Measurements from ENCODE around the gene GOLGB1.

The GOLGB1 gene

DNA sequence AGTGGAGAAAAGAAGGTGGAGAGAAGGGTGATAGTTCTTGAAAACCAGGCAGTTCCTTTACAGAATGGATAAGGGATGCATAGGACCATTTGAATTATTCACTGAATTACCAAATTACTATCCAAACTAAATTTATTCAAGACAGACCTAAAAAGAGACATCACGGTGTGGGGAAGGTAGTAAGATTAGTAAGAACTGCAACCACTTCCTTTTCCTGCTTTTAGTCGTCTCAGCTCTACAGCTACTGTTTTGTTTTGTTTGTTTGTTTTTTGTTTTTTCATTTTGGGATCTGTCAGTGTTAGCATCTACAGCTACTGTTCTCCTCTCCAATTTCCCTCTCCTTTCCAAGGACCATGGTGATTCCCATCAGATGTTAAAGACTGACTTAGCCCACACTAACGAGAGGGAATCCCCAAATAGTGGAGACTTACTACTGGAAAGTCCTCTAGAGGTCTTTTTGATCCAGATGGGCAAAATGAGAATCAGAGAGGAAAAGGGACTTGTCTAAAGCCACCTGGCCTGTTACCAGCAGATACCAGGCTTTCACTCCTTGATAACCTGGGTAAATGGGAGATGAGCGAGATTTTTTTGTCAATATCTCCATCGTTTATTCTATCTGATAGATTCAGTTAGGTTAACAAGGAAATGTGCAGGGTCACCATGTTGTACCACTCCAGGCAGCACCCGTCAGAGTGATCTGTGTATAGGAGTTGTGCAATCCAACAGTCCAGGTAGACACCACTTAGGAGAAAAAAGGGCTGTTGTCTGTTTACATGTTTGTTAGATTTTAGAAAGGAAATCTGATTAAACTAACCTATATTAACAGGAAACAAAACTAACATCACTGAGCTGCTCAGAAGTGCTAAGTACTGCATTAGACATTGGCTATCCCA, 94.8 kb downstream of the GOLGB1 start:
- Histone ChIP-seq H3K9me3 (ENCODE audit: control insufficient read depth, insufficient read depth, low read depth, low read length) (no peaks in the 10 kb centered on the region), H3K36me3 (ENCODE audit: control insufficient read depth, insufficient read depth, low read length) (no peaks in the 10 kb centered on the region), H3K27me3 (ENCODE audit: control insufficient read depth, insufficient read depth, low read length) (no peaks in the 10 kb centered on the region), H3K9ac (ENCODE audit: low read length) (no peak overlapping the region), H3K27ac (ENCODE audit: low read depth, low read length) (no peak overlapping the region; the same call in 1 of the 2 replicates), H3K4me1 (ENCODE audit: control insufficient read depth, insufficient read depth, low read length) (no peaks in the 10 kb centered on the region), H3K4me3 (ENCODE audit: low read depth, low read length) (no peak overlapping the region)

DNA sequence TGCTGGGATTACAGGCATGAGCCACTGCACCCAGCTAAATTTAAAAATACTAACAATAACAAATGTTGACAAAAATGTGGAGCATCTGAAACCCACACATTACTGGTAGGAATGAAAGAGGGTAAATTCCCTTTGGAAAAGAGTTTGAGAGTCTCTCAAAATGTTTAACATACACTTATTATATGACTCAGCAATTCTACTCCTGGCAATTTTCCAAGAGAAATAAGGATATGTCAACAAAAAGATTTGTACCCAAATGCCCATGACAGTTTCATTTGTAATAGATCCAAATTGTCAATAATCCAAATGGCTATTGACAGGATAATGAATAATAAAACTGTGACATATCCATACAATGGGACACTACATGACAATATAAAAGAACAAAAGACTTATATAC, 97.9 kb downstream of the GOLGB1 start:
- H3K9ac ChIP-seq (ENCODE audit: low read length), result no peak overlapping the region
- H3K4me3 ChIP-seq (ENCODE audit: low read depth, low read length), result no peak overlapping the region
- no peaks in the 10 kb centered on the region for H3K27me3 ChIP-seq (ENCODE audit: control insufficient read depth, insufficient read depth, low read length)
- no peak overlapping the region for H3K27ac ChIP-seq (ENCODE audit: low read depth, low read length)
- H3K4me1 ChIP-seq (ENCODE audit: control insufficient read depth, insufficient read depth, low read length), result no peaks in the 10 kb centered on the region
- H3K36me3 ChIP-seq (ENCODE audit: control insufficient read depth, insufficient read depth, low read length), result no peaks in the 10 kb centered on the region
- no peaks in the 10 kb centered on the region for H3K9me3 ChIP-seq (ENCODE audit: control insufficient read depth, insufficient read depth, low read depth, low read length)

DNA sequence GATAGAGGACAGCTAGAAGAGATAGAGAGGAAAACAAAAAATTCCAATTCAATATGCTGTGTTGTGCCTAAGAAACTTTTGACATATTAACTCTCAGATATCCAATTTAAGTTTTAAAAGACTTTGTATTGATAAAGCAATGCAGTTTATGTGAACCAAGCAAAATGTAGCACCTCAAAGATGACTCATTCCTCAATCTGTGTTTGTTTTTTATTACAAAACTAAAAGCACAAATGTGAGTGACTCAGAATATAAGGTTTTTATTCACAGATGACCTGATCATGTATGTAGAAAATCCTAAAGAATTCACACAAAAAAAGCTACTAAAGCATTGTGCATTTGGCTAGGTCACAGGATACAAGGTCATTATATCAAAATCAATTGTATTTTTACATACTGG, 99.9 kb downstream of the GOLGB1 start:
- Histone ChIP-seq H3K36me3 (ENCODE audit: control insufficient read depth, insufficient read depth, low read length) (no peaks in the 10 kb centered on the region), H3K27me3 (ENCODE audit: control insufficient read depth, insufficient read depth, low read length) (no peaks in the 10 kb centered on the region), H3K4me1 (ENCODE audit: control insufficient read depth, insufficient read depth, low read length) (no peaks in the 10 kb centered on the region), H3K4me3 (ENCODE audit: low read depth, low read length) (no peak overlapping the region), H3K9ac (ENCODE audit: low read length) (no peak overlapping the region), H3K27ac (ENCODE audit: low read depth, low read length) (no peak overlapping the region), H3K9me3 (ENCODE audit: control insufficient read depth, insufficient read depth, low read depth, low read length) (no peaks in the 10 kb centered on the region)

DNA sequence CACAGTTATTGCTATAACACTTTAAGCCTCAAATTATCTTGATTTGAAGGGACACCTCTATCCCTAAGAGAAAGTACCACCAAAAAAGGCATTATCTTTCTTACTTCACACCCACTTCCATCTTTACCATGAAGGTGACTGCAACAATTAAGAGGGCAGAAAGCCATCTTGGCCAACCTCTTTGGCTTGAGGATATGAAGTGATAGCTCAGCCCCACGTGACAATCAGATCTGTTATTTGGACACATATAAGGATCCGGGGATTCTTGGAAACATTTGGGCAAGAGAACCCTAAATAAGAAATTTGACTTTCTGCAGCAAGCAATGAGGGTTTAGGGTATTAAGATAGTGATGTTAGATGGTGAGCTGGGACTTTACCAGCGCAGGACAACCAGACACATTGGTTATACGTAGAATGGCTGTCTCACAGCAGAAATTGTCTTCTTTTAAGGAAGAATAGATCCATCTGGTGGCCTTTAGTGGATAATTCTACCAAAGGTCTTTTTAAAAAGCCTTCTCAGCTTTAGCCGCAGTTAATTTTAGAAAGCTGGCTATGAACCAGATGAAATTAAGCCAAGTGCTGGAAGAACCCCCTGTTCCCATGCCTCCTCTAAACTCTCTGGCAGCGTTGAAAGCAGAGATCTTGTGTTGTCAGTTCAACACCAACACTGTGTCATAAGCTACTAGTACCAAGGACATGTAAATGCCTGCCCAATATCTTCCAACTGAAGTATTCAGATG, 101.2 kb downstream of the GOLGB1 start:
- Histone ChIP-seq H3K36me3 (ENCODE audit: control insufficient read depth, insufficient read depth, low read length) (no peaks in the 10 kb centered on the region), H3K9ac (ENCODE audit: low read length) (no peak overlapping the region), H3K9me3 (ENCODE audit: control insufficient read depth, insufficient read depth, low read depth, low read length) (no peaks in the 10 kb centered on the region), H3K4me3 (ENCODE audit: low read depth, low read length) (no peak overlapping the region), H3K27ac (ENCODE audit: low read depth, low read length) (no peak overlapping the region), H3K4me1 (ENCODE audit: control insufficient read depth, insufficient read depth, low read length) (peaks cover 3% of the 10 kb centered on the region), H3K27me3 (ENCODE audit: control insufficient read depth, insufficient read depth, low read length) (no peaks in the 10 kb centered on the region)

DNA sequence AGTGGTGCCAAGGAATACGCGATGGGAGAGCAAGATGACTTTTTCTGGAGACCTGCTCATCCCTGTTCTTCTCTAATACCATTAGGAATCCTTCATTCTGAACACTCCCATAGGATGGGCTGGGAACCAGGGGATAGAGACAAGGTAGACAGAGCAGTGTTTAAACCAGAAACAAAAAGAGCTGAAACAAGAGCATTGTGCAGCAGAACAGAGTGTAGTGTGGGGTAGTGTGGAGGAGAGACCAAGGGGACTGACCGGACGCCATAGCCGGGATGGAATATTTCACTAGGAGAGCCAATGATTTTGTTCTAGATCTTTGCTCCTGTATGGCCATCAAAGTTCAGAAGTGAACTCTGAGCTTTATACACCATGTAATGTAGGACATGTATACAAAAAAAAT, 104.5 kb downstream of the GOLGB1 start:
- H3K36me3 ChIP-seq (ENCODE audit: control insufficient read depth, insufficient read depth, low read length), result no peaks in the 10 kb centered on the region
- H3K27me3 ChIP-seq (ENCODE audit: control insufficient read depth, insufficient read depth, low read length), result no peaks in the 10 kb centered on the region
- no peak overlapping the region for H3K27ac ChIP-seq (ENCODE audit: low read depth, low read length)

DNA sequence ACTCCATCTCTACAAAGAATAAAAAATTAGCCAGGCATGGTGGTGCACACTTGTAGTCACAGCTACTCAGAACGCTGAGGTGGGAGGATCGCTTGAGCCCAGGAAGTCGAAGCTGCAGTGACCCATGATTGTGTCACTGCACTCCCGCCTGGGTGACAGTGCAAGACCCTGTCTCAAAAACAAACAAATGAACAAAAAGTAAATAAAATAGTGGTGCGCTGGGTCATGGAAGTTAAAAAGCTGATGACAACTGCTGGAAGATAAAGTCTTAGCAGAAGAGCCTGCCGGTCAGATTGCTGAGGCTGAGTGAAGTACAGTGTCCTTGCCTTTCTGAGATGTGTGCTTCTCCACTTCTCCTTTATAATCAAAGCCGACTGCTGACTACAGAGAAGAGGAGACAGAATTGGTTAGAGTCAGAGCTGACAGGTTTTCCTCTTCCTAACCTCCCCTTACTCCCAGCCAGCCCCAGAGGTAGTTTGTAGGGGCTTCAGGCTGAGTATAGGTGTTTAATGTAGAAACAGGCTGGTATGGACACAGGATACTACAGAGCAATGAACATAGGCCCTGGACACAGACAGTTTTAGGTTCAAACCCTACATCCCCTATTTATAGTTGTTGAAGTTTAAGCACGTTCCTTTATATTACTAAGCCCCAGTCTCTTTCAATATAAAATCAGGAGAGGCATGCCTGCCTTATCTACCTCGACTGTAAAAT, 106.8 kb downstream of the GOLGB1 start:
- Histone ChIP-seq H3K4me3 (ENCODE audit: low read depth, low read length) (no peak overlapping the region), H3K9ac (ENCODE audit: low read length) (no peak overlapping the region), H3K4me1 (ENCODE audit: control insufficient read depth, insufficient read depth, low read length) (peaks cover 8% of the 10 kb centered on the region), H3K36me3 (ENCODE audit: control insufficient read depth, insufficient read depth, low read length) (no peaks in the 10 kb centered on the region), H3K27me3 (ENCODE audit: control insufficient read depth, insufficient read depth, low read length) (no peaks in the 10 kb centered on the region), H3K27ac (ENCODE audit: low read depth, low read length) (no peak overlapping the region), H3K9me3 (ENCODE audit: control insufficient read depth, insufficient read depth, low read depth, low read length) (no peaks in the 10 kb centered on the region)

More for the DNA sequence above, 104.5 kb downstream of the GOLGB1 start:
- H3K9ac ChIP-seq (ENCODE audit: low read length), result no peak overlapping the region
- H3K4me1 ChIP-seq (ENCODE audit: control insufficient read depth, insufficient read depth, low read length), result peaks cover 8% of the 10 kb centered on the region
- no peak overlapping the region for H3K4me3 ChIP-seq (ENCODE audit: low read depth, low read length)
- no peaks in the 10 kb centered on the region for H3K9me3 ChIP-seq (ENCODE audit: control insufficient read depth, insufficient read depth, low read depth, low read length)

DNA sequence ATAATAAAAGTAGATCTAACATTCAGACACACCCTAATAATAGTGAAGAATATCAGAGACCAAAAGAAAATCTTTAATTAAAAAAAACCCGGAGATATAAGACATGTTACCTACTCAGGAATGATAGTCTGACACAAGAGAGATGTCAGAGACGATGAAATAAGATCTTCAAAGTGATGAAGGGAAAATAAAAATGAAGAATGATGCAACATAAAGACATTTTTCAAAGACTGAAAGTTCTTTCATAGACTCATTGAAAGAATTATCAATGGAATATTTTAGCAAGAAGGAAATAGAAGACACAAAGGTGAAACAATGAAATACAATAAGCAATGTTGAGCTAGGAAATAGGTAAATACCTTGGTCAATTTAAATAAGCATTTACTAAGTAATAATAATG, 108.4 kb downstream of the GOLGB1 start:
- Histone ChIP-seq H3K4me1 (ENCODE audit: control insufficient read depth, insufficient read depth, low read length) (peaks cover 8% of the 10 kb centered on the region), H3K27me3 (ENCODE audit: control insufficient read depth, insufficient read depth, low read length) (no peaks in the 10 kb centered on the region), H3K4me3 (ENCODE audit: low read depth, low read length) (no peak overlapping the region), H3K27ac (ENCODE audit: low read depth, low read length) (no peak overlapping the region), H3K9ac (ENCODE audit: low read length) (no peak overlapping the region), H3K36me3 (ENCODE audit: control insufficient read depth, insufficient read depth, low read length) (no peaks in the 10 kb centered on the region), H3K9me3 (ENCODE audit: control insufficient read depth, insufficient read depth, low read depth, low read length) (no peaks in the 10 kb centered on the region)

DNA sequence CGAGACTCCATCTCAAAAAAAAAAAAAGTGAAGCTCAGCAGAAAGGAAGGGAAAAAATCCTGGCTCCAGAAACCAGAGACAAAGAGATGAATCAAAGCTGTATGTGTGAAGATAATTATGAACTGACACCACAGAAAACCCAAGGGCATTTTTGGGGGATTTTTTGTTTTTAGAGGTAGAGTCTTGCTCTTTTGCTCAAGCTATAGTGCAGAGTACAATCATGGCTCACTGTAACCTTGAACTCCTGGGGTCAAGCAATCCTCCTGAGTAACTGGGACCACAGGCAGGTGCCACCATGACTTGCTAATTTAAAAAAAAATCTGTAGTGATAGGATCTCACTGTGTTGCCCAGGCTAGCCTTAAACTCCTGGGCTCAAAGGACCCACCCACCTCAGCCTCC, 111.6 kb downstream of the GOLGB1 start:
- Histone ChIP-seq H3K36me3 (ENCODE audit: control insufficient read depth, insufficient read depth, low read length) (no peaks in the 10 kb centered on the region), H3K9ac (ENCODE audit: low read length) (no peak overlapping the region), H3K4me1 (ENCODE audit: control insufficient read depth, insufficient read depth, low read length) (peaks cover 8% of the 10 kb centered on the region), H3K27ac (ENCODE audit: low read depth, low read length) (no peak overlapping the region), H3K27me3 (ENCODE audit: control insufficient read depth, insufficient read depth, low read length) (no peaks in the 10 kb centered on the region), H3K4me3 (ENCODE audit: low read depth, low read length) (no peak overlapping the region), H3K9me3 (ENCODE audit: control insufficient read depth, insufficient read depth, low read depth, low read length) (no peaks in the 10 kb centered on the region)

DNA sequence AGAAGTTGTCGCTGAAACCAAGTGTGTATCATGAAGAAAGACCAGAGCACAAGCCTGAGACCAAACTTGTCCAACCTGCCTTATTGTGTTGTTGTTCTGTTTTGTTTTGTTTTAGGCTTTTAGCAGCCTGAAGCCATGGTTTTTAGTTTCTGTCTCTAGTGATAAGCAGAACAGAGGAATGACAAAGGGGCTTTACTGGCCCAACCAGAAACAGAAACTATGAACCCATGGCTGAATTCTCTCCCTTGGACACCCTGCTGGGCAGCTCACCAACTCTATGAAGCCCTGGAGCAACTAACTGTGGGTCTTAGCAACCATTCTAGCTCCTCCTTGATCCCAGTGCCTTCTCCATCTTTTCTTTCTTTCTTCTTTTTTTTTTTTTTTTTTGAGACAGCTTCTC, 119.2 kb downstream of the GOLGB1 start:
- Histone ChIP-seq H3K27ac (ENCODE audit: low read depth, low read length) (no peak overlapping the region), H3K9ac (ENCODE audit: low read length) (no peak overlapping the region), H3K4me3 (ENCODE audit: low read depth, low read length) (no peak overlapping the region), H3K36me3 (ENCODE audit: control insufficient read depth, insufficient read depth, low read length) (no peaks in the 10 kb centered on the region), H3K9me3 (ENCODE audit: control insufficient read depth, insufficient read depth, low read depth, low read length) (no peaks in the 10 kb centered on the region), H3K27me3 (ENCODE audit: control insufficient read depth, insufficient read depth, low read length) (no peaks in the 10 kb centered on the region), H3K4me1 (ENCODE audit: control insufficient read depth, insufficient read depth, low read length) (peaks cover 15% of the 10 kb centered on the region)

DNA sequence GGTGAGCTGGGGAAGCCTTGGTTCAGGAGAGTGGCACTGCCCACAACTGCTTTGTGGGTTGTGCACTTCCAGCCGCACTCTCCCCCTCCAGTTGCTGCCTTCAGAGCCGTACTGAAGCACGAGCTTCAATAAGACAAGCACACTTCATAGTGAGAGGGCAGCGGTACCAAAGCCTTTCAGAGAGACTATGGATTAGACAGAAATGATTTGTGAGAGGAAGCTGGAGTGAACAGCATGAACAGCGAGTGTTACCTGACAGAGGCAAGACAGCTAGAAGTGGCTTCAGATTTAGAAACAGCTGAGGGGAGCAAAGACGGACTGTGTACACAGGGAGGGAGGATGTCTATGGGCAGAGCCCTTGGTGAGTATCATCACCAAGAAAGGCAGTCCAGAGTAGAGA, 119.9 kb downstream of the GOLGB1 start:
- H3K27me3 ChIP-seq (ENCODE audit: control insufficient read depth, insufficient read depth, low read length), result no peaks in the 10 kb centered on the region
- H3K4me3 ChIP-seq (ENCODE audit: low read depth, low read length), result no peak overlapping the region
- H3K9ac ChIP-seq (ENCODE audit: low read length), result no peak overlapping the region
- peaks cover 16% of the 10 kb centered on the region for H3K4me1 ChIP-seq (ENCODE audit: control insufficient read depth, insufficient read depth, low read length)
- no peak overlapping the region for H3K27ac ChIP-seq (ENCODE audit: low read depth, low read length)
- H3K36me3 ChIP-seq (ENCODE audit: control insufficient read depth, insufficient read depth, low read length), result no peaks in the 10 kb centered on the region
- no peaks in the 10 kb centered on the region for H3K9me3 ChIP-seq (ENCODE audit: control insufficient read depth, insufficient read depth, low read depth, low read length)

DNA sequence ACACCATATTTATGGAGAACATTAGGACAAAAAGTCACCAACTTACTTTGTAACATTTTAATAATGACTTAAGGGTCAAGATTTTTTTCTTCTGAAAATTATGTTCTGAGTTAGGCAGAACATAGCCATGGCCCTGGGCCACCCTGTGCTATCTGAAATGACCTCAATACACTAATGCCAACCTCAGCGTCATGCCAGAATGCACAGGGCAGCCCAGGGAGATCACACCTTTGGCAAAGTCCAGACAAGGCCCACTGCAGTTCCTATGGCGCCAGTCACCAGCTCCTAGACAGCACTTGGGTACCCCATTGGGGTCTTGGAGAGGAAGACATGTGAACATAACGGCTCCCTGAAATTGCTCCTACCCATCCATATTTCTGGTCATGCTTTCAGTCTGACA, 121.9 kb downstream of the GOLGB1 start:
- H3K9me3 ChIP-seq (ENCODE audit: control insufficient read depth, insufficient read depth, low read depth, low read length), result no peaks in the 10 kb centered on the region
- peaks cover 13% of the 10 kb centered on the region for H3K4me1 ChIP-seq (ENCODE audit: control insufficient read depth, insufficient read depth, low read length)
- H3K9ac ChIP-seq (ENCODE audit: low read length), result no peak overlapping the region
- H3K4me3 ChIP-seq (ENCODE audit: low read depth, low read length), result no peak overlapping the region
- H3K27me3 ChIP-seq (ENCODE audit: control insufficient read depth, insufficient read depth, low read length), result no peaks in the 10 kb centered on the region
- H3K36me3 ChIP-seq (ENCODE audit: control insufficient read depth, insufficient read depth, low read length), result no peaks in the 10 kb centered on the region
- H3K27ac ChIP-seq (ENCODE audit: low read depth, low read length), result no peak overlapping the region

Data from HUES6 (cell line).